ENCODE measurements around the gene CRMP1.

CRMP1 gene

GRCh38 chr4:5805270-5805669, 87.6 kb downstream of the CRMP1 start:
- Histone ChIP-seq H3K27ac (ENCODE audit: low read depth, low read length) (no peak overlapping the region), H3K18ac (ENCODE audit: low read length) (no peak overlapping the region), H3K4me1 (ENCODE audit: control insufficient read depth, low read depth, low read length) (no peaks in the 10 kb centered on the region), H3K79me2 (ENCODE audit: control insufficient read depth, insufficient read depth, low read length) (no peaks in the 10 kb centered on the region), H3K56ac (ENCODE audit: low read length) (no peak overlapping the region), H3K4ac (ENCODE audit: low read depth, low read length) (no peak overlapping the region), H3K36me3 (ENCODE audit: control insufficient read depth, insufficient read depth, low read length) (peaks cover 6% of the 10 kb centered on the region), H2BK120ac (ENCODE audit: low read depth, low read length) (no peak overlapping the region), H2BK5ac (ENCODE audit: low read length) (no peak overlapping the region), H3K27me3 (ENCODE audit: insufficient read depth, low read length, poor library complexity) (no peaks in the 10 kb centered on the region), H3K4me3 (ENCODE audit: low read length) (no peak overlapping the region), H3K79me1 (ENCODE audit: low read length) (no peaks in the 10 kb centered on the region), H3K4me2 (ENCODE audit: low read length) (no peak overlapping the region), H4K5ac (ENCODE audit: low read length) (no peak overlapping the region), H2BK15ac (replicated peaks; ENCODE audit: low read depth) (no peak overlapping the region), H3K9ac (ENCODE audit: low read length) (no peak overlapping the region), H2AK5ac (ENCODE audit: low read length) (no peak overlapping the region), H3K23ac (ENCODE audit: low read length) (no peak overlapping the region), H4K8ac (ENCODE audit: low read depth, low read length) (no peak overlapping the region)
- no peak for DNase-seq
- WGBS (ENCODE audit: extremely low coverage, insufficient coverage, low lambda C conversion rate) = no CpG with 5 or more reads among the region's 11 CpGs

- Histone ChIP-seq H3K56ac (ENCODE audit: low read length) (no peak overlapping the region), H3K79me2 (ENCODE audit: control insufficient read depth, insufficient read depth, low read length) (no peaks in the 10 kb centered on the region), H3K4me3 (ENCODE audit: low read length) (no peak overlapping the region), H3K4me1 (ENCODE audit: control insufficient read depth, low read depth, low read length) (no peaks in the 10 kb centered on the region), H3K27me3 (ENCODE audit: insufficient read depth, low read length, poor library complexity) (no peaks in the 10 kb centered on the region), H2BK120ac (ENCODE audit: low read depth, low read length) (no peak overlapping the region), H3K9ac (ENCODE audit: low read length) (no peak overlapping the region), H2BK5ac (ENCODE audit: low read length) (no peak overlapping the region), H3K23ac (ENCODE audit: low read length) (no peak overlapping the region), H3K4me2 (ENCODE audit: low read length) (no peak overlapping the region), H3K36me3 (ENCODE audit: control insufficient read depth, insufficient read depth, low read length) (peaks cover 6% of the 10 kb centered on the region), H4K5ac (ENCODE audit: low read length) (no peak overlapping the region), H3K4ac (ENCODE audit: low read depth, low read length) (no peak overlapping the region), H3K18ac (ENCODE audit: low read length) (no peak overlapping the region), H3K79me1 (ENCODE audit: low read length) (no peaks in the 10 kb centered on the region), H2BK15ac (replicated peaks; ENCODE audit: low read depth) (no peak overlapping the region), H3K27ac (ENCODE audit: low read depth, low read length) (no peak overlapping the region), H4K8ac (ENCODE audit: low read depth, low read length) (no peak overlapping the region), H2AK5ac (ENCODE audit: low read length) (no peak overlapping the region)
- DNase-seq = no peak
- no CpG with 5 or more reads among the region's 14 CpGs for WGBS (ENCODE audit: extremely low coverage, insufficient coverage, low lambda C conversion rate)
These were observed 88.2 kb downstream of the CRMP1 start for GRCh38 chr4:5804656-5805055.

DNA sequence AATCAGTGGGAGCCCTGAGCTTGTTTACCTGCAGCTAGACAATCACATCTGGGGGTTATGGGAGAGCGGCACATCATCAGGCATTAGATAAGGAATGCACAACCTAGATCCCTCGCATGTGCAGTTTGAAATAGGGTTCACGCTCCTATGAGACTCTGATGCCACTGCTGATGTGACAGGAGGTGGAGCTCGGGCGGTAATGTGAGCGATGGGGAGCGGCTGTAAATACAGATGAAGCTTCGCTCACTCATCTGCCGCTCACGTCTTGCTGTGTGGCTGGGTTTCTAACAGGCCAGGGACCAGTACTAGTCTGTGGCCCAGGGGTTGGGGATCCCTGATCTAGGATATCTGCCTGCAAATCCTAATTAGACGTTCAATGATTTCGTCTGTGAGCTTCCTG, 90.3 kb downstream of the CRMP1 start:
- H3K23ac ChIP-seq (ENCODE audit: low read length) = no peak overlapping the region
- H3K79me2 ChIP-seq (ENCODE audit: control insufficient read depth, insufficient read depth, low read length) = no peaks in the 10 kb centered on the region
- H3K27me3 ChIP-seq (ENCODE audit: insufficient read depth, low read length, poor library complexity) = no peaks in the 10 kb centered on the region
- H3K9ac ChIP-seq (ENCODE audit: low read length) = no peak overlapping the region
- H3K36me3 ChIP-seq (ENCODE audit: control insufficient read depth, insufficient read depth, low read length) = peaks cover 2% of the 10 kb centered on the region
- no peak overlapping the region for H2BK5ac ChIP-seq (ENCODE audit: low read length)
- no peak overlapping the region for H3K4me3 ChIP-seq (ENCODE audit: low read length)
- no peak overlapping the region for H3K4ac ChIP-seq (ENCODE audit: low read depth, low read length)
- no peak overlapping the region for H4K8ac ChIP-seq (ENCODE audit: low read depth, low read length)
- no peaks in the 10 kb centered on the region for H3K4me1 ChIP-seq (ENCODE audit: control insufficient read depth, low read depth, low read length)
- no peak overlapping the region for H2BK15ac ChIP-seq (replicated peaks; ENCODE audit: low read depth)
- no peak overlapping the region for H2AK5ac ChIP-seq (ENCODE audit: low read length)
- no peak for DNase-seq
- no CpG with 5 or more reads among the region's 12 CpGs for WGBS (ENCODE audit: extremely low coverage, insufficient coverage, low lambda C conversion rate)
- H3K79me1 ChIP-seq (ENCODE audit: low read length) = no peaks in the 10 kb centered on the region
- no peak overlapping the region for H2BK120ac ChIP-seq (ENCODE audit: low read depth, low read length)
- no peak overlapping the region for H3K27ac ChIP-seq (ENCODE audit: low read depth, low read length)
- no peak overlapping the region for H4K5ac ChIP-seq (ENCODE audit: low read length)
- H3K56ac ChIP-seq (ENCODE audit: low read length) = no peak overlapping the region
- no peak overlapping the region for H3K18ac ChIP-seq (ENCODE audit: low read length)
- no peak overlapping the region for H3K4me2 ChIP-seq (ENCODE audit: low read length)

- H2AK5ac ChIP-seq (ENCODE audit: low read length) = no peak overlapping the region
- H3K4ac ChIP-seq (ENCODE audit: low read depth, low read length) = no peak overlapping the region
- no peak overlapping the region for H3K4me2 ChIP-seq (ENCODE audit: low read length)
- WGBS (ENCODE audit: extremely low coverage, insufficient coverage, low lambda C conversion rate) = no CpG with 5 or more reads among the region's 13 CpGs
- no peak overlapping the region for H4K5ac ChIP-seq (ENCODE audit: low read length)
- no peak overlapping the region for H2BK120ac ChIP-seq (ENCODE audit: low read depth, low read length)
- no peaks in the 10 kb centered on the region for H3K79me1 ChIP-seq (ENCODE audit: low read length)
- H3K18ac ChIP-seq (ENCODE audit: low read length) = no peak overlapping the region
- no peak overlapping the region for H3K23ac ChIP-seq (ENCODE audit: low read length)
- no peak overlapping the region for H3K56ac ChIP-seq (ENCODE audit: low read length)
- H3K79me2 ChIP-seq (ENCODE audit: control insufficient read depth, insufficient read depth, low read length) = no peaks in the 10 kb centered on the region
- H3K4me1 ChIP-seq (ENCODE audit: control insufficient read depth, low read depth, low read length) = no peaks in the 10 kb centered on the region
- no peak overlapping the region for H3K27ac ChIP-seq (ENCODE audit: low read depth, low read length)
- H3K4me3 ChIP-seq (ENCODE audit: low read length) = no peak overlapping the region
- H2BK5ac ChIP-seq (ENCODE audit: low read length) = no peak overlapping the region
- peaks cover 2% of the 10 kb centered on the region for H3K36me3 ChIP-seq (ENCODE audit: control insufficient read depth, insufficient read depth, low read length)
- DNase-seq = no peak
- no peak overlapping the region for H3K9ac ChIP-seq (ENCODE audit: low read length)
- H3K27me3 ChIP-seq (ENCODE audit: insufficient read depth, low read length, poor library complexity) = no peaks in the 10 kb centered on the region
- no peak overlapping the region for H4K8ac ChIP-seq (ENCODE audit: low read depth, low read length)
- no peak overlapping the region for H2BK15ac ChIP-seq (replicated peaks; ENCODE audit: low read depth)
These were observed 91.2 kb downstream of the CRMP1 start for GRCh38 chr4:5801696-5802095.

GRCh38 chr4:5800496-5800895, 92.4 kb downstream of the CRMP1 start:
- H3K79me2 ChIP-seq (ENCODE audit: control insufficient read depth, insufficient read depth, low read length) = no peaks in the 10 kb centered on the region
- H2BK120ac ChIP-seq (ENCODE audit: low read depth, low read length) = no peak overlapping the region
- H3K79me1 ChIP-seq (ENCODE audit: low read length) = no peaks in the 10 kb centered on the region
- no peak overlapping the region for H3K18ac ChIP-seq (ENCODE audit: low read length)
- H3K56ac ChIP-seq (ENCODE audit: low read length) = no peak overlapping the region
- H3K27me3 ChIP-seq (ENCODE audit: insufficient read depth, low read length, poor library complexity) = no peaks in the 10 kb centered on the region
- H3K4me1 ChIP-seq (ENCODE audit: control insufficient read depth, low read depth, low read length) = no peaks in the 10 kb centered on the region
- H2BK15ac ChIP-seq (replicated peaks; ENCODE audit: low read depth) = no peak overlapping the region
- H3K36me3 ChIP-seq (ENCODE audit: control insufficient read depth, insufficient read depth, low read length) = peaks cover 2% of the 10 kb centered on the region
- no peak overlapping the region for H2BK5ac ChIP-seq (ENCODE audit: low read length)
- WGBS (ENCODE audit: extremely low coverage, insufficient coverage, low lambda C conversion rate) = no CpG with 5 or more reads among the region's 10 CpGs
- H4K5ac ChIP-seq (ENCODE audit: low read length) = no peak overlapping the region
- no peak overlapping the region for H2AK5ac ChIP-seq (ENCODE audit: low read length)
- no peak overlapping the region for H3K4me3 ChIP-seq (ENCODE audit: low read length)
- H3K4me2 ChIP-seq (ENCODE audit: low read length) = no peak overlapping the region
- no peak overlapping the region for H3K4ac ChIP-seq (ENCODE audit: low read depth, low read length)
- H3K9ac ChIP-seq (ENCODE audit: low read length) = no peak overlapping the region
- DNase-seq = no peak
- no peak overlapping the region for H4K8ac ChIP-seq (ENCODE audit: low read depth, low read length)
- no peak overlapping the region for H3K27ac ChIP-seq (ENCODE audit: low read depth, low read length)
- H3K23ac ChIP-seq (ENCODE audit: low read length) = no peak overlapping the region

DNA sequence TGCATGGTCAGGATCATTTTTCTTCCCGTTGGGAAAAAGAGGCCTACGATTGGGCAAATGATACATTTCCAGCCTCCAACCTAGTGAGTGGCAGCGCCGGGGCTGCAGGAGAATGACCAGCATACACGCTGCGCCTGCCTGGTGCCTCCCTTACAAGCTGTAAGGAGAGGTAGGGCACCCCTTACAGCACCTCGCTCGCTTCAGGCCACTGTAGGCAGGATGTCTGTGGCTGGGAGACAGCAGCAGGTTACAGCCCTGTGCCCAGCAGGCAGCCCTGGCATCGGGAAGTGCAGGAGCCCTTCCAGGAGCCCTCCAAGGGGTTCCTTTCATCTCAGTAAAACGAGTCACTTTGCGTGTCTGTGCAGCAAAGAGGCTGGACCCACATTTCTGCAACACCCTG, 93.5 kb downstream of the CRMP1 start:
- Histone ChIP-seq H3K4ac (ENCODE audit: low read depth, low read length) (no peak overlapping the region), H3K79me2 (ENCODE audit: control insufficient read depth, insufficient read depth, low read length) (no peaks in the 10 kb centered on the region), H3K9ac (ENCODE audit: low read length) (no peak overlapping the region), H3K4me2 (ENCODE audit: low read length) (no peak overlapping the region), H2AK5ac (ENCODE audit: low read length) (no peak overlapping the region), H3K4me3 (ENCODE audit: low read length) (no peak overlapping the region), H3K4me1 (ENCODE audit: control insufficient read depth, low read depth, low read length) (no peaks in the 10 kb centered on the region), H3K36me3 (ENCODE audit: control insufficient read depth, insufficient read depth, low read length) (peaks cover 2% of the 10 kb centered on the region), H2BK5ac (ENCODE audit: low read length) (no peak overlapping the region), H3K23ac (ENCODE audit: low read length) (no peak overlapping the region), H3K79me1 (ENCODE audit: low read length) (no peaks in the 10 kb centered on the region), H2BK120ac (ENCODE audit: low read depth, low read length) (no peak overlapping the region), H3K27ac (ENCODE audit: low read depth, low read length) (no peak overlapping the region), H3K56ac (ENCODE audit: low read length) (no peak overlapping the region), H2BK15ac (replicated peaks; ENCODE audit: low read depth) (no peak overlapping the region), H3K27me3 (ENCODE audit: insufficient read depth, low read length, poor library complexity) (no peaks in the 10 kb centered on the region), H4K5ac (ENCODE audit: low read length) (no peak overlapping the region), H3K18ac (ENCODE audit: low read length) (no peak overlapping the region), H4K8ac (ENCODE audit: low read depth, low read length) (no peak overlapping the region)
- no peak for DNase-seq
- no CpG with 5 or more reads among the region's 11 CpGs for WGBS (ENCODE audit: extremely low coverage, insufficient coverage, low lambda C conversion rate)
